Gastroesophageal sphincter (tissue), 4 donors: ENCODE data around the gene FOSL1. TPM values are rescaled to one million over a fixed set of nuclear protein-coding genes. Genes with fewer than 3 reads are reported as not detected.
A peak's percentile ranks its signal among the peaks of the same experiment; 100 is the strongest.

Source experiments
- ATAC-seq: fragments of 150-250 bp; one replicate; pipeline ENCODE4 v1.9.1; 2016; ENCODE audit warnings: mild to moderate bottlenecking, moderate library complexity
- H3K27ac ChIP-seq, 4 donors: fragments of 200-600 bp; sonication (generic) in 3 of 4; 1 replicate in 3 of 4; 2 replicates in 1 of 4; pipeline ENCODE4 v1.5.1; 2016 to 2019
- H3K27me3 ChIP-seq: fragments of 200-600 bp; sonication (generic); one replicate; pipeline ENCODE4 v1.5.1; 2019
- H3K36me3 ChIP-seq, 2 donors: fragments of 200-600 bp; sonication (generic); one replicate each; pipeline ENCODE4 v1.5.1; 2019; ENCODE audit warnings: control low read depth in 1 of 2
- H3K4me1 ChIP-seq, 3 donors: fragments of 200-600 bp; sonication (generic); 1 replicate in 2 of 3; 2 replicates in 1 of 3; pipeline ENCODE4 v1.5.1; 2016 to 2019; ENCODE audit warnings: control low read depth in 2 of 3
- H3K4me3 ChIP-seq, 2 donors: fragments of 200-600 bp; sonication (generic); one replicate each; pipeline ENCODE4 v1.5.1; 2019; ENCODE audit warnings: mild to moderate bottlenecking in 1 of 2, moderate library complexity in 1 of 2
- H3K9me3 ChIP-seq, 3 donors: fragments of 200-600 bp; sonication (generic); one replicate each; pipeline ENCODE4 v1.5.1; 2017 to 2019; ENCODE audit warnings: control low read depth in 2 of 3
- EP300 ChIP-seq: sonication (generic); formaldehyde crosslinking; IDR thresholded peaks from one replicate; pipeline ENCODE4 v1.6.1; 2017; ENCODE audit warnings: antibody characterized with exemption, mild to moderate bottlenecking
- POLR2A ChIP-seq, 2 donors: fragments of 450-650 bp; IDR thresholded peaks; one replicate each; pipeline ENCODE4 v1.6.1; 2017; ENCODE audit warnings: antibody characterized with exemption in 2 of 2, mild to moderate bottlenecking in 2 of 2, moderate library complexity in 1 of 2
- POLR2AphosphoS5 ChIP-seq: sonication (generic); formaldehyde crosslinking; IDR thresholded peaks from one replicate; pipeline ENCODE4 v1.6.1; 2017; ENCODE audit warnings: antibody characterized with exemption
- whole genome bisulfite sequencing, 2 donors: methylation state at CpG; one replicate each; pipeline ENCODE4 v1.1.5; 2018; ENCODE audit warnings: low coverage in 1 of 2; 5-methylcytosine and 5-hydroxymethylcytosine counted together
- total RNA-seq, 4 donors: library from RNA; depleted of rRNA; stranded (reverse); fragments of >200 nt; gene quantifications; one replicate each; pipeline ENCODE4 v1.1.0, GENCODE V29; 2016
- TF ChIP-seq, protein P1 (sequence below), 4 experiments: fragments of 200-600 bp in 2 of 4; fragments of 450-650 bp in 2 of 4; sonication (generic) in 1 of 4; IDR thresholded peaks; one replicate each; pipeline ENCODE4 v1.5.1; 2017 to 2019; ENCODE audit warnings: antibody characterized with exemption in 4 of 4, mild to moderate bottlenecking in 2 of 4, moderate library complexity in 2 of 4

The FOSL1 gene
- total RNA-seq, 4 donors from 2014 or later, result 1.4 to 24.9 (median 4.1) TPM

DNA sequence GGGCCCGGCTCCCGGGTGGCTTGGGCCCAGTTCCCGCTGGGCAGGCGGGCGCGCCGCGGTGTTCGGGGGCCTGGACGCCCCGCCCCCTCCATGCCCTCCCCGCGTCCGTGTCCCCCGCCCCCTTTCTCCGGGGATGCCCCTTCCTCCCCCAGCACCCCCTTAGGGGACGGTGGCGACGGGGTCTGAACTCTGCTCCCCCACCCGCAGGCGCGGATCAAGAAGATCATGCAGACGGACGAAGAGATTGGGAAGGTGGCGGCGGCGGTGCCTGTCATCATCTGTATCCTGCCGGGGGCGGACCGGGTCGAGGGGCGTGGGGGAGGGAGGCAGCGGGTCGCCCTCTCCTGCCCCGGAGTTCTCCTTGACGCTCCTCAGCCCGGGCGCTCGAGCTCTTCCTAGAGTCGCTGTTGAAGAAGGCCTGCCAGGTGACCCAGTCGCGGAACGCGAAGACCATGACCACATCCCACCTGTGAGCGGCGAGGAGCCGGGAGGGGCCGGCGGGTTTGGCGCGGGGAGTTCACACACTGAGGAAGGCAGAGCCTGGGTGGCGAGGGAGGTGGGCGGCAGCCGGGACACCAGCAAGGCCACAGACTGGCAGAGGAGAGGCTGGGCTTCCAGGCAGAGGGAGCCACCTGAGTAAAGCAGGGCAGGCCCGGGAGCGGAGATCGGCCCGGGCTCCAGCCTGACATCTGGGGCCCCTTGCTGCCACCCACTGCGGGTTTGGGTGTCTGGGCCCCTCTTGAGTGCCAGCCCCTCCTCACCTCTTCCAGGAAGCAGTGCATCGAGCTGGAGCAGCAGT lies 19.6 kb upstream of the FOSL1 start:
- WGBS, 2 donors, result no CpG with 5 or more reads among the region's 60 CpGs
- H3K27ac ChIP-seq, result peak overlapping the region; percentile 73 to 98 (median 96)
- H3K4me1 ChIP-seq, result peaks cover 0 to 52% (median 42%) of the 10 kb centered on the region in 3 donors
- H3K9me3 ChIP-seq, result no peaks in the 10 kb centered on the region
- TF ChIP-seq POLR2AphosphoS5, result no peak
- TF ChIP-seq EP300, result no peak
- peak; percentile 24 for ATAC-seq
- no peaks in the 10 kb centered on the region for H3K27me3 ChIP-seq
- H3K36me3 ChIP-seq, result peaks cover 0 to 42% of the 10 kb centered on the region in 2 donors
- peak overlapping the region; percentile 88 to 99 for H3K4me3 ChIP-seq

- H3K36me3 ChIP-seq, result peaks cover 0 to 42% of the 10 kb centered on the region in 2 donors
- peak within 1 kb of the TSS; percentile 78 to 98 (median 97) for H3K27ac ChIP-seq
- H3K9me3 ChIP-seq, result no peaks in the 10 kb centered on the region
- no CpG with 5 or more reads among the region's 59 CpGs for WGBS, 2 donors
- H3K27me3 ChIP-seq, result no peaks in the 10 kb centered on the region
- ATAC-seq, result peak; percentile 94
- H3K4me3 ChIP-seq, result peak within 1 kb of the TSS; percentile 88 to 99
- peaks cover 0 to 58% (median 42%) of the 10 kb centered on the region in 3 donors for H3K4me1 ChIP-seq
- TF ChIP-seq POLR2A (IDR thresholded peaks at IDR 0.05), result peak; percentile 68 to 72
- peak; percentile 77 for TF ChIP-seq POLR2AphosphoS5
- TF ChIP-seq, protein P1, sequence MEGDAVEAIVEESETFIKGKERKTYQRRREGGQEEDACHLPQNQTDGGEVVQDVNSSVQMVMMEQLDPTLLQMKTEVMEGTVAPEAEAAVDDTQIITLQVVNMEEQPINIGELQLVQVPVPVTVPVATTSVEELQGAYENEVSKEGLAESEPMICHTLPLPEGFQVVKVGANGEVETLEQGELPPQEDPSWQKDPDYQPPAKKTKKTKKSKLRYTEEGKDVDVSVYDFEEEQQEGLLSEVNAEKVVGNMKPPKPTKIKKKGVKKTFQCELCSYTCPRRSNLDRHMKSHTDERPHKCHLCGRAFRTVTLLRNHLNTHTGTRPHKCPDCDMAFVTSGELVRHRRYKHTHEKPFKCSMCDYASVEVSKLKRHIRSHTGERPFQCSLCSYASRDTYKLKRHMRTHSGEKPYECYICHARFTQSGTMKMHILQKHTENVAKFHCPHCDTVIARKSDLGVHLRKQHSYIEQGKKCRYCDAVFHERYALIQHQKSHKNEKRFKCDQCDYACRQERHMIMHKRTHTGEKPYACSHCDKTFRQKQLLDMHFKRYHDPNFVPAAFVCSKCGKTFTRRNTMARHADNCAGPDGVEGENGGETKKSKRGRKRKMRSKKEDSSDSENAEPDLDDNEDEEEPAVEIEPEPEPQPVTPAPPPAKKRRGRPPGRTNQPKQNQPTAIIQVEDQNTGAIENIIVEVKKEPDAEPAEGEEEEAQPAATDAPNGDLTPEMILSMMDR (IDR thresholded peaks at IDR 0.05), result no peak
Measured at GRCh38 chr11:65919141-65919572, 19.0 kb upstream of the FOSL1 start, which contains the start of gene DRAP1. Gene DRAP1, plus strand, starts transcription at chr11:65919426. Its CDS starts 76 bp downstream, at chr11:65919502.

DNA sequence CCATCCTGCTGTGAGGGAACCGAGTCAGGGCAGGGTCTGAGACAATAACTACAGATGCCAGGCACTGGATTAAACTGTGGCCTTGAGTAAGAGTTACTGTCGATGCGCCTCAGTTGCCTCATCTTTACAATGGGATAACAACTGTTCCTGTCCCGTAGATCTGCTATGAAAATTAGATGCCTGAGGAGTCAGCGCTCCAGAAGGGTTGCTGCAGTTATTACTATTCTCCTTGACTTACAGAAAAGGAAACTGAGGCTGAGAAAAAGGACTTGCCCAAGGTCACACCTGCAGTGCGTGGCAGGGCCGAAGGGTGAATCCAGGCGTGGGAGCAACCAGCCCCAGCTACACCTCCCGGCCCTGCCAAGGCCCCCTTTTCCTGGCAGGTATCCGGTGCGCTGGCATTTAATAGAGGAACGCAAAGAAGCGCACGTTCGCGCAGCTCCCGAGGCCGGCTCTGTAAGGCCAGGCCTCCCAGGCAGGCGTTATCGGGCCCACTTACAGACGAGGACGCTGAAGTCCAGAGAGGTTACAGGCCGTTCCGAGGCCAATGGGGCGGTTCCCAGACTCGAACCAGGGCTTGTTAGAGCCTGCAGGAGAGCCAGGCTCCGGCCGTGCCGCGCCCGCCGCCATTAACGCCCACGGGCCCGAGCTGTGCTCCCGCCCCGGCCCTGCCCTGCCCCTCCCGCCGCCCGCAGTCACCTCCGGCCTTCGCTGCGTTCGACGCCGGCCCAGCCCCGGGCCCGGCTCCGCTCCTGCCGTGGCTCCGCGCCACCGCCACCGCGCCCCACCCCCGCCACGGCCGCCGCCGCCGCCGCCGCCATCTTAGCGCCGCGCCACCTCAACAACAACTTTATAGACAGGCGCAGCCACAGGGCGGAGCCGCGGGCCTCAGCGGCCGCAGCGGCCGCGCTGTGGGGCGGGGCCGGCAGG lies 18.3 kb upstream of the FOSL1 start, which contains the start of gene C11orf68:
TSS of gene C11orf68 (minus strand) at position 852 of the 930 bp plus-strand sequence. CDS start at position 821, 31 bp downstream.
- peak within 1 kb of the TSS; percentile 78 to 98 (median 97) for H3K27ac ChIP-seq
- H3K27me3 ChIP-seq, result no peaks in the 10 kb centered on the region
- peaks cover 0 to 38% of the 10 kb centered on the region in 2 donors for H3K36me3 ChIP-seq
- TF ChIP-seq EP300 (no peak), POLR2AphosphoS5 (peak; percentile 28), POLR2A (IDR thresholded peaks at IDR 0.05) (peak in 1 of 2 donors; percentile 41)
- TF ChIP-seq, protein P1 (IDR thresholded peaks at IDR 0.05), result peak in 1 of 4 experiments; percentile 5
- peak within 1 kb of the TSS; percentile 88 to 99 for H3K4me3 ChIP-seq
- WGBS, 2 donors, result 2 to 37% methylated on average over 3 to 6 of the region's 77 CpGs
- H3K4me1 ChIP-seq, result peaks cover 0 to 59% (median 42%) of the 10 kb centered on the region in 3 donors
- ATAC-seq, result peak; percentile 79
- no peaks in the 10 kb centered on the region for H3K9me3 ChIP-seq

GRCh38 chr11:65917434-65918210 lies 17.4 kb upstream of the FOSL1 start:
- peaks cover 0 to 29% of the 10 kb centered on the region in 2 donors for H3K36me3 ChIP-seq
- no peaks in the 10 kb centered on the region for H3K9me3 ChIP-seq
- no peaks in the 10 kb centered on the region for H3K27me3 ChIP-seq
- TF ChIP-seq, protein P1 (IDR thresholded peaks at IDR 0.05), result no peak
- peaks cover 0 to 66% (median 42%) of the 10 kb centered on the region in 3 donors for H3K4me1 ChIP-seq
- no peak for ATAC-seq
- peak overlapping the region; percentile 78 to 98 (median 97) for H3K27ac ChIP-seq
- WGBS, 2 donors, result 69% methylated on average over 6 of the region's 35 CpGs; no CpG with 5 or more reads in 1 of the 2 donors
- H3K4me3 ChIP-seq, result peak overlapping the region; percentile 59 to 99
